ENCODE measurements around the gene IGDCC3. TPM values are rescaled to one million over a fixed set of nuclear protein-coding genes. Genes with fewer than 3 reads are reported as not detected.

The IGDCC3 gene
- total RNA-seq, 1 donor from 2014 or later = not detected

- Histone ChIP-seq H3K4me3 (no peak overlapping the region), H3K9me3 (no peaks in the 10 kb centered on the region), H3K36me3 (no peaks in the 10 kb centered on the region), H3K4me1 (peaks cover 20% of the 10 kb centered on the region), H3K27ac (no peak overlapping the region), H3K27me3 (ENCODE audit: low read depth) (peaks cover 70% of the 10 kb centered on the region)
- DNase-seq (no peak), ATAC-seq (no peak)
- TF ChIP-seq, protein P1, sequence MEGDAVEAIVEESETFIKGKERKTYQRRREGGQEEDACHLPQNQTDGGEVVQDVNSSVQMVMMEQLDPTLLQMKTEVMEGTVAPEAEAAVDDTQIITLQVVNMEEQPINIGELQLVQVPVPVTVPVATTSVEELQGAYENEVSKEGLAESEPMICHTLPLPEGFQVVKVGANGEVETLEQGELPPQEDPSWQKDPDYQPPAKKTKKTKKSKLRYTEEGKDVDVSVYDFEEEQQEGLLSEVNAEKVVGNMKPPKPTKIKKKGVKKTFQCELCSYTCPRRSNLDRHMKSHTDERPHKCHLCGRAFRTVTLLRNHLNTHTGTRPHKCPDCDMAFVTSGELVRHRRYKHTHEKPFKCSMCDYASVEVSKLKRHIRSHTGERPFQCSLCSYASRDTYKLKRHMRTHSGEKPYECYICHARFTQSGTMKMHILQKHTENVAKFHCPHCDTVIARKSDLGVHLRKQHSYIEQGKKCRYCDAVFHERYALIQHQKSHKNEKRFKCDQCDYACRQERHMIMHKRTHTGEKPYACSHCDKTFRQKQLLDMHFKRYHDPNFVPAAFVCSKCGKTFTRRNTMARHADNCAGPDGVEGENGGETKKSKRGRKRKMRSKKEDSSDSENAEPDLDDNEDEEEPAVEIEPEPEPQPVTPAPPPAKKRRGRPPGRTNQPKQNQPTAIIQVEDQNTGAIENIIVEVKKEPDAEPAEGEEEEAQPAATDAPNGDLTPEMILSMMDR (IDR thresholded peaks at IDR 0.05) = no peak
- intact Hi-C loops (cut with DNase I) = loop anchor here (5.0 kb wide), 1 partner anchor 59 kb away; no protein-coding TSS in a partner anchor
Measured at GRCh38 chr15:65375871-65376607, 1.8 kb downstream of the IGDCC3 start.

GRCh38 chr15:65374821-65375401 is 2.9 kb downstream of the IGDCC3 start:
- H3K9me3 ChIP-seq = no peaks in the 10 kb centered on the region
- ATAC-seq = no peak
- H3K4me3 ChIP-seq = no peak overlapping the region
- peaks cover 67% of the 10 kb centered on the region for H3K27me3 ChIP-seq (ENCODE audit: low read depth)
- no peak for DNase-seq
- intact Hi-C loops (cut with DNase I) = loop anchor here (5.0 kb wide), 1 partner anchor 58 kb away; no protein-coding TSS in a partner anchor
- peaks cover 20% of the 10 kb centered on the region for H3K4me1 ChIP-seq
- no peak overlapping the region for H3K27ac ChIP-seq
- no peaks in the 10 kb centered on the region for H3K36me3 ChIP-seq
- TF ChIP-seq, protein P1 (IDR thresholded peaks at IDR 0.05) = no peak

DNA sequence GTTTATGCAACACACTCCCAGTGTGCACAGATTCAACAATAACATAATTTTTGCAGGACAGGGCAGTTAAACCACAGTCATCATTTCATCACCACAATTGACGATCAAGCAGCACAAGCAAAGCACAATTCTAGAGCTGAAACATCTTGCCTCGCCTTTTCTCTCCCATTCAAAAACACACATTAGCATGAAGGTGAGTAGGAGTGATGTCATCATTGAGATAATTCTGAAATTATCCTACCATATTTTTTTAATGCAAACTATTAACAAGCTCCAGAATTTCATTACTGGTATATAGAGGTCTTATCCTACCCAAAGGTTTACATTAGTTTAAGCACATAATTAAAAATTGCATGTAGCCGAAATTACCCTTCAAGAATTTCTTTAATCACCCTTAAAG is 3.5 kb downstream of the IGDCC3 start:
- H3K9me3 ChIP-seq = no peaks in the 10 kb centered on the region
- intact Hi-C loops (cut with DNase I) = no loop called here
- DNase-seq (no peak), ATAC-seq (no peak)
- H3K4me1 ChIP-seq = peaks cover 20% of the 10 kb centered on the region
- TF ChIP-seq, protein P1 (IDR thresholded peaks at IDR 0.05) = no peak
- peaks cover 62% of the 10 kb centered on the region for H3K27me3 ChIP-seq (ENCODE audit: low read depth)
- no peak overlapping the region for H3K27ac ChIP-seq
- no peak overlapping the region for H3K4me3 ChIP-seq
- H3K36me3 ChIP-seq = no peaks in the 10 kb centered on the region

GRCh38 chr15:65373163-65373651 is 4.6 kb downstream of the IGDCC3 start:
- Histone ChIP-seq H3K4me1 (peaks cover 17% of the 10 kb centered on the region), H3K4me3 (no peak overlapping the region), H3K9me3 (no peaks in the 10 kb centered on the region), H3K27ac (no peak overlapping the region), H3K27me3 (ENCODE audit: low read depth) (peaks cover 50% of the 10 kb centered on the region), H3K36me3 (no peaks in the 10 kb centered on the region)
- TF ChIP-seq, protein P1 (IDR thresholded peaks at IDR 0.05) = no peak
- DNase-seq = no peak
- intact Hi-C loops (cut with DNase I) = no loop called here
- no peak for ATAC-seq

GRCh38 chr15:65372787-65373067 is 5.1 kb downstream of the IGDCC3 start:
- TF ChIP-seq, protein P1 (IDR thresholded peaks at IDR 0.05) = no peak
- H3K9me3 ChIP-seq = no peaks in the 10 kb centered on the region
- DNase-seq (no peak), ATAC-seq (no peak)
- H3K27ac ChIP-seq = no peak overlapping the region
- H3K4me1 ChIP-seq = peaks cover 14% of the 10 kb centered on the region
- intact Hi-C loops (cut with DNase I) = no loop called here
- H3K4me3 ChIP-seq = no peak overlapping the region
- no peaks in the 10 kb centered on the region for H3K36me3 ChIP-seq
- H3K27me3 ChIP-seq (ENCODE audit: low read depth) = peaks cover 46% of the 10 kb centered on the region

Data from lower lobe of right lung (tissue), 2 donors.